Measurements from ENCODE around the gene PCSK4. TPM values are rescaled to one million over a fixed set of nuclear protein-coding genes. Genes with fewer than 3 reads are reported as not detected.

Gene PCSK4
- total RNA-seq, 1 experiment from 2014 or later, result 18.6 TPM

DNA sequence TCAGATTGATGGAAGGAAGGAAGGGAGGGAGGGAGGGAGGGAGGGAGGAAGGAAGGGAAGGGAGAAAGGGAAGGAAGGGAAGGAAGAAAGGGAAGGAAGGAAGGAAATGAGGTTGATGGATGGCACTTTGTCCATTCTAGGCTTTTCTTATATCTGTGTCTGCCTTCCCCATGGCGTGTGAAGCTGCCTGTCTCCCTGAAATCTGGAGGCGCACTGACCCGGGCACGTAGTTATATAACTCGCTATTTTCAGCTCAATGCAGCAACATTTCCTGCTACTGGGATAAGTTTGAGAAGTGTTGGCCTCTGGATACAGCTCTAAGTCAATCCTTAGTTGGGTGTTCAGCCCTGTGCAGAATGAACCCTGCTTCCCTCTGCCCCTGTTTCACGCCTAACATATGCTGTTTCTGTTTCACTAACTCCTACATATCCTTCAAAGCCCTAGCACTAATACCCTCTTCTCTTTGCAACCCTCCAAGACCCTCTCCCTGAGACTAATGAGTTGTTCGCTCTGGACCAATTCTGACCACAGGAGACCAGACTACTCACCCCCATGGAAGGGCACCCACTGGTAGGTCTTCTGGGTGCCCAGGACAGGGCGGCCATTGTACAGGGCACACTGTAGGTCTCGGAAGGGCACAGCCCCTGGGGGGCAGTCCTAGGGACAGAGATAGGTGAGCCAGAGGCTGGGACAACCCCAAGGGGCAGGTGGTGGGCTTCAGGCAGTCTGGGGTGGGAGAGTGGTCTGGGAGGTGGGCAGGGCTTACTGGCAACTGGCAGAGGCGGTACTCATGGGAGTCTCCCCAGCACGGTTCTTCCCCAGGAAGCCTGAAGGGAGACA is 19.7 kb upstream of the PCSK4 start:
- no peaks in the 10 kb centered on the region for H3K9me2 ChIP-seq (ENCODE audit: insufficient read depth)
- H2AFZ ChIP-seq, result no peak overlapping the region
- H3K27ac ChIP-seq, result no peak overlapping the region
- H3K4me2 ChIP-seq, result no peak overlapping the region
- H3K9me3 ChIP-seq (ENCODE audit: insufficient read depth, low read depth), result no peaks in the 10 kb centered on the region
- H3K79me2 ChIP-seq (ENCODE audit: low read depth), result no peaks in the 10 kb centered on the region
- DNase-seq, result no peak
- no peaks in the 10 kb centered on the region for H3K27me3 ChIP-seq (ENCODE audit: insufficient read depth, low read depth)
- no peak for TF ChIP-seq EZH2 (IDR thresholded peaks at IDR 0.05; ENCODE audit: low read depth)
- TF ChIP-seq, protein P1, sequence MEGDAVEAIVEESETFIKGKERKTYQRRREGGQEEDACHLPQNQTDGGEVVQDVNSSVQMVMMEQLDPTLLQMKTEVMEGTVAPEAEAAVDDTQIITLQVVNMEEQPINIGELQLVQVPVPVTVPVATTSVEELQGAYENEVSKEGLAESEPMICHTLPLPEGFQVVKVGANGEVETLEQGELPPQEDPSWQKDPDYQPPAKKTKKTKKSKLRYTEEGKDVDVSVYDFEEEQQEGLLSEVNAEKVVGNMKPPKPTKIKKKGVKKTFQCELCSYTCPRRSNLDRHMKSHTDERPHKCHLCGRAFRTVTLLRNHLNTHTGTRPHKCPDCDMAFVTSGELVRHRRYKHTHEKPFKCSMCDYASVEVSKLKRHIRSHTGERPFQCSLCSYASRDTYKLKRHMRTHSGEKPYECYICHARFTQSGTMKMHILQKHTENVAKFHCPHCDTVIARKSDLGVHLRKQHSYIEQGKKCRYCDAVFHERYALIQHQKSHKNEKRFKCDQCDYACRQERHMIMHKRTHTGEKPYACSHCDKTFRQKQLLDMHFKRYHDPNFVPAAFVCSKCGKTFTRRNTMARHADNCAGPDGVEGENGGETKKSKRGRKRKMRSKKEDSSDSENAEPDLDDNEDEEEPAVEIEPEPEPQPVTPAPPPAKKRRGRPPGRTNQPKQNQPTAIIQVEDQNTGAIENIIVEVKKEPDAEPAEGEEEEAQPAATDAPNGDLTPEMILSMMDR (conservative IDR thresholded peaks at IDR 0.05), result no peak
- CTCF ChIA-PET, result no interaction called here
- no TSS peak for BruUV-seq (replicated peaks)
- intact Hi-C loops (cut with micrococcal nuclease; ENCODE audit: unreplicated experiment), result no loop called here
- peaks cover 8% of the 10 kb centered on the region for H3F3A ChIP-seq (ENCODE audit: insufficient read depth, low read depth)
- H3K4me1 ChIP-seq (replicated peaks; ENCODE audit: insufficient read depth), result no peaks in the 10 kb centered on the region; the same call in 1 of the 2 replicates
- H4K20me1 ChIP-seq (ENCODE audit: insufficient read depth), result no peaks in the 10 kb centered on the region
- POLR2A ChIA-PET (ENCODE audit: unreplicated experiment), result no interaction called here
- H3K4me3 ChIP-seq, result no peak overlapping the region
- no peaks in the 10 kb centered on the region for H3K36me3 ChIP-seq (ENCODE audit: low read depth)

DNA sequence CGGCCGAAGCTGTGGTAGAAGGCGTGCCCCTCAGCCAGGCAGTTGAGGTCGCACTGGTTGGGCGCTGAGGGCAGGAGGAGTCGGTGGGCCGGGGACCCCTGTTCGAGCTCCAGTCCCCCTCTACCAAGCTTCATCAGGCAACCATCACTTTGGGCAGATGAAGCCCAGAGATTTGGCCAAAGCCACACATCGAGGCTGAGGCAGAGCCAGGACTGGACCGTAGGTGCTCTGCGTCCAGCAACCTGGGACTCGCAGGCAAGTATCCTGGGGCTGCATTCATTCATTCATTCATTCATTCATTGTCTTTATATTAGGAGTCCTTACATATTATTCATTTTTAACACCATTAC is 18.3 kb upstream of the PCSK4 start:
- Histone ChIP-seq H3K4me1 (replicated peaks; ENCODE audit: insufficient read depth) (no peaks in the 10 kb centered on the region; the same call in 1 of the 2 replicates), H2AFZ (no peak overlapping the region), H3K27me3 (ENCODE audit: insufficient read depth, low read depth) (no peaks in the 10 kb centered on the region), H3K36me3 (ENCODE audit: low read depth) (no peaks in the 10 kb centered on the region), H3K27ac (no peak overlapping the region), H3K4me2 (peak overlapping the region; percentile 70), H3K79me2 (ENCODE audit: low read depth) (no peaks in the 10 kb centered on the region), H3K4me3 (peak overlapping the region; percentile 44; the same call in 1 of the 2 replicates), H3K9me2 (ENCODE audit: insufficient read depth) (no peaks in the 10 kb centered on the region), H3K9me3 (ENCODE audit: insufficient read depth, low read depth) (no peaks in the 10 kb centered on the region), H4K20me1 (ENCODE audit: insufficient read depth) (no peaks in the 10 kb centered on the region), H3F3A (ENCODE audit: insufficient read depth, low read depth) (peaks cover 8% of the 10 kb centered on the region)
- no TSS peak for BruUV-seq (replicated peaks)
- POLR2A ChIA-PET (ENCODE audit: unreplicated experiment), result no interaction called here
- CTCF ChIA-PET, result no interaction called here
- DNase-seq, result no peak
- intact Hi-C loops (cut with micrococcal nuclease; ENCODE audit: unreplicated experiment), result no loop called here
- TF ChIP-seq, protein P1 (conservative IDR thresholded peaks at IDR 0.05), result no peak
- TF ChIP-seq EZH2 (IDR thresholded peaks at IDR 0.05; ENCODE audit: low read depth), result no peak

DNA sequence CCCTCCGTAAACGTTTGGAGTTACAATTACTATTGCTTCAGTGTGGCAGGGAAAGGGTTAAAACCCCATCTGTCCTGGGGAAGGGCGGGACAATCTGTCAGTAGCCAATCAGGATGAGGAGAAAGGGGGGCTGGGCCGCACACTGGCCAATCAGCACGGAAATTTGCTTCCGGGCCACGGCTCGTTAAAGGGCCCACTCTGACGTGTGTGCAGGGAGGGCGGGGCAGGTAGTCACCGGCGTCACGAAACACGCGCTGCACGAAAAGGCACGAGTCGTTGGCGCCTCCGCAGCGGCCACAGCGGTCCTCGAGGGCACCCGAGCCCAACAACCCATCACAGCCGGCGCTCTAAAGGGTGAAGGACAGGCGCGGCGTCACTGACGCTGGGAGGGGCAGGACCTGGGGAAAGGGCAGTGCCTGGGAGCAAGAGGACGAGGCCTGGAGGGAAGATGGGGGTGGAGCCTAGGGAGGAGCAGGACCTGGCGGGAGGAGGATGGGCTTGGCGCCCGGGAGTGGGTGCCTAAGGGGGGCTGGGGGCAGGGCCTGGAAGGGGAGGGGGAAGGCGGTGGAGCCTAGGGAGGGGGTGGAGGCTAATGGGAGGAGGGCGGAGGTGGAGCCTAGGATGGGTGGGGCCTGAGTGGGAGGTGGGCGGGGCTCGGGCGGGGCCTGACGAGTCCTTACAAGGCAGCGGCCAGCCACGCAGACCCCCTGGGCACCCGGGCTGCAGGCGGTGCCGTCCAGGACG is 17.8 kb upstream of the PCSK4 start:
- no peaks in the 10 kb centered on the region for H3K9me3 ChIP-seq (ENCODE audit: insufficient read depth, low read depth)
- peaks cover 8% of the 10 kb centered on the region for H3F3A ChIP-seq (ENCODE audit: insufficient read depth, low read depth)
- no TSS peak for BruUV-seq (replicated peaks)
- H3K4me2 ChIP-seq, result peak overlapping the region; percentile 74
- no peaks in the 10 kb centered on the region for H3K9me2 ChIP-seq (ENCODE audit: insufficient read depth)
- peak; percentile 77 to 86 for DNase-seq
- H3K4me1 ChIP-seq (replicated peaks; ENCODE audit: insufficient read depth), result no peaks in the 10 kb centered on the region; the same call in 1 of the 2 replicates
- no peak for TF ChIP-seq EZH2 (IDR thresholded peaks at IDR 0.05; ENCODE audit: low read depth)
- TF ChIP-seq, protein P1 (conservative IDR thresholded peaks at IDR 0.05), result no peak
- no peaks in the 10 kb centered on the region for H4K20me1 ChIP-seq (ENCODE audit: insufficient read depth)
- H3K79me2 ChIP-seq (ENCODE audit: low read depth), result no peaks in the 10 kb centered on the region
- peak overlapping the region; percentile 44; the same call in 1 of the 2 replicates for H3K27ac ChIP-seq
- peak overlapping the region; percentile 73 for H3K4me3 ChIP-seq
- peak overlapping the region; percentile 71; the same call in 1 of the 2 replicates for H2AFZ ChIP-seq
- CTCF ChIA-PET, result no interaction called here
- no peaks in the 10 kb centered on the region for H3K27me3 ChIP-seq (ENCODE audit: insufficient read depth, low read depth)
- intact Hi-C loops (cut with micrococcal nuclease; ENCODE audit: unreplicated experiment), result no loop called here
- no peaks in the 10 kb centered on the region for H3K36me3 ChIP-seq (ENCODE audit: low read depth)
- POLR2A ChIA-PET (ENCODE audit: unreplicated experiment), result no interaction called here
